Inflammatory macrophage treated with lipopolysaccharide for 1 hour (primary cell): ENCODE results near the gene DLG4.
A peak's percentile ranks its signal among the peaks of the same experiment; 100 is the strongest.

Experiments
- DNase-seq, 2 donors: peaks; one replicate each; pipeline ENCODE4 v3.0.0-alpha.2; 2020 to 2022

The DLG4 gene

GRCh38 chr17:7214300-7215135 is 5.1 kb downstream of the DLG4 start:
- DNase-seq, result peak; percentile 91 to 95

GRCh38 chr17:7213895-7214299 is 5.7 kb downstream of the DLG4 start:
- DNase-seq, result peak; percentile 44

- DNase-seq, result no peak
Measured at GRCh38 chr17:7211491-7212273, 8.0 kb downstream of the DLG4 start.

- no peak for DNase-seq
Measured at GRCh38 chr17:7208754-7209460, 10.7 kb downstream of the DLG4 start.

GRCh38 chr17:7208027-7208571 is 11.5 kb downstream of the DLG4 start:
- DNase-seq, result no peak

- no peak for DNase-seq
Measured at GRCh38 chr17:7207120-7208001, 12.3 kb downstream of the DLG4 start.

- no peak for DNase-seq
Measured at GRCh38 chr17:7205561-7205960, 14.1 kb downstream of the DLG4 start.

GRCh38 chr17:7204828-7205461 is 14.7 kb downstream of the DLG4 start:
- peak; percentile 60 to 77 for DNase-seq

DNA sequence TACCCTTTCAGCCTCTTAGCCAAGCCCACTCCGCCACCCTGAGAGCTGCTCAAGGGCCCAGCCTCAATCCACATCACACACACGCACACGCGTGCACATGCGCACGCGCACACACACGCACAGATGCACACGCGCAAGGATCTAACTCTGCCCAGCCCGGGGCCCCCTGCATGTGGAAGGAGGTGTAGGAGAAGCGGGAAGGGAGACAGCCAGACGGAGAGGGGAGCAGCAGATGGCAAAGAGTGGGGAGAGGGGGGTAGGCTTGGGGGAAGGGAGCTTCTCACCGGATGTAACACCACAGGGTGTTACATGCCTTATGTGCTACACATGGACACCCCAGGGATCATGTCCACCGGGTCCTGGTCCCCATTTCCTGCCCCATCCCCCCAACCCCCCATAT is 15.3 kb downstream of the DLG4 start:
- DNase-seq, result no peak

DNA sequence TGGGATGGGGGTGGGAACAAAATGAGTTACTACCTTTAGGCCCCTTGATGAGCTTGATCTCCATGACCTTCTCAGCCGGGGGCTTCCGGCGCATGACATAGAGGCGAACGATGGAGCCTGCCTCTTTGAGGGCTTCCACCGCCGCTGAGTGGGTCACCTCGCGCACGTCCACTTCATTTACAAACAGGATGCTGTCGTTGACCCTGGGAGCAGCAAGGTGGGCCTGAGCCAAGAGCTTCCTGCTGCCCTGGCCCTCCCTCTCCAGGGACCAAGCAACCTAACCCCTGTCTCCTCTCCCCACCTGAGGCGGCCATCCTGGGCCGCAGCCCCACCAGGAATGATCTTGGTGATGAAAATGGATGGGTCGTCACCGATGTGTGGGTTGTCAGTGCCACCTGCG is 16.2 kb downstream of the DLG4 start:
- no peak for DNase-seq

GRCh38 chr17:7196651-7197401 is 22.8 kb downstream of the DLG4 start:
- no peak for DNase-seq

DNA sequence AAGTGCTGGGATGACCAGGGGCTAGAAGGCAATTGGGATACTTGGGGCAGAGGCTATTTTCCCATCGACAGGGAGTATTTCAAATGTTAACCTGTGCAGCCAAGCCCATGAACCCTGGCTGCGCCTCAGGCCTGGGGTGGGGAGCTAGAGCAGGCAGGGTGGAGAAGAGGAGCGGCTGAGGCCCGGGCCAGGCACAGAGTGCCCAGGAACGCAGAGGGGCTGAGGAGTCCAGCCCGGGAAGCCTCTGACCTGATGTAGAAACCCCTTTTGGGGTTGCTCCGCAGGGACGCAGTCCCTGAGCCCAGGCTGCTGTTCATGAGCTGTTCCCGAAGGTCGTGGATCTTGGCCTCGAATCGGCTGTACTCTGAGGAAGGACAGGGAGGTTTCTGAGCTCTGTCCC is 23.7 kb downstream of the DLG4 start:
- no peak for DNase-seq

- DNase-seq, result no peak
Measured at GRCh38 chr17:7192271-7192937, 27.2 kb downstream of the DLG4 start.

DNA sequence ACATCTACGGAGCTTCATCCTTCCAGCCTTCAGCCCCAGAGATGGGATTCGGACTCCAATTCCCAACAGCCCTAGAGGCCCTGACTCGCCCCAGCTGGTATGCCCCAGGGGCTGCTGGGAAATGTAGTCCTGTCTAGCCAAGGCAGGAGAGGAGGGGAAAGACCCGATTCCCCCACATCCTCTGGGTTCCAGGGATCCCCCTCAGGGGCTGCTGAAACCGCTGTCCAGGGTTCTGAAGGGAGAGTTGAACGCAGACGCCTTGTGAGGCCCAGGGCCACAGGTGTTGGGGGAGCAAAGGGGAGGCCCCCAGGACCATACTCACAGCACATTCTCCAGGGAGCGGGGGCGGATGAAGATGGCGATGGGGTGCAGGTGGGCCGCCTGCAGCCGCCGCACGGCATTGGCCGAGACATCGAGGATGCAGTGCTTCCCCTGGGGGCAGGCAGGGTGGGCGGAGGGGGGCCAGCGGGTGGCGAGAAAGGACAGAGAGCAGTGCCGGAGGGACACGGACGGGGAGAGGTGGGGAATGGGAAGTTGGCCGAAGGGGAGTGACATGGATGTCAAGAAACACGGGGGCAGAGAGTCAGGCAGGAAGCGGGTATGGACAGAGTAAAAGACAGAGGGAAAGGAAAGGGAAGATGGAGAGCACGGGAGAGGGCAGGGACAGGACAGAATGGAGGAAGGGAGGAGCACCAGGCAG is 27.9 kb downstream of the DLG4 start:
- peak in 1 of 2 donors; percentile 26 for DNase-seq

- DNase-seq, result no peak
Measured at GRCh38 chr17:7191069-7191468, 28.6 kb downstream of the DLG4 start.

GRCh38 chr17:7190276-7190917 is 29.2 kb downstream of the DLG4 start:
- DNase-seq, result no peak

DNA sequence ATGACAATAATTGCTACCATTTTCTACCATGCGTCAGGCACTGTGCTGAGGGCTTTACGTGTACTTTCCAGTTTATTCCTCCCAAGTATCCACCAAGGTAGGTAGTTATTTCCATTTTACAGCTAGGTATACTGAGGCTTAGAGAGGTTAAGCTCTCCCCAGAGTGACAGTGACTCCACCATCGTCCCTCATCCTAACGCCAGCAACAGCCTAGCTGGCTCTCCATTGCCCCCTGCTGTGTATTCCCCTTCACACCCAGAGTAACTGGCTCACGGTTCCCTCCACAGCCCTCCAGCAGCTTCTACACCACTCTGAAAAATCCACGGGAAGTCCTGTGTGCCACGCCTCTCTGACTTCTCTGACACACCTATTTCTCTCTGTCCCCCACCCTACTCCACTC is 33.4 kb downstream of the DLG4 start:
- peak; percentile 27 to 35 for DNase-seq

DNA sequence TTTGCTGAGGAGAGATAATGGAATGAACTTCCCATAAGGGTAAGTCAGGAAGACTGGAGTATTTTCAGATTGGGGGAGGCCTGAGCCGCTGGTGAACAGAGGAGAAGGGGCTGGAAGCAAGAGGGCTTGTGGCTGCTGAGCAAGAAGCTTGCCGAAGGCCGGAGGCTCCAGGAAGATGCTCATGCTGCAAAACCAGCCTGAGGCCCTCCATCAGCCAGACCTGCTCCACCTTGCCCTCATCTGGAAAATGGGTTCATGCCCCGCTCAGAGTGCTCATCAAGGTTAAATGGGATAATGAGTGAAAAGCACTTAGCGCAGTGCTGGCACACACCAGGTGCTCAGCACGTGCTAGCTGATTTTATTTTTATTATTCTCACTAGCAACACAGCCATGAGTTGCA is 35.0 kb downstream of the DLG4 start:
- no peak for DNase-seq

GRCh38 chr17:7184091-7184488 is 35.5 kb downstream of the DLG4 start:
- DNase-seq, result peak in 1 of 2 donors; percentile 35
